Stimulated activated CD4-positive, alpha-beta T cell treated with anti-CD3 and anti-CD28 coated beads, Interleukin-4, amount 100 ng/mL, for 24 hours (primary cell): ENCODE results near the gene MICU2.

Experiments
- DNase-seq: peaks from one replicate; pipeline ENCODE4 v3.0.0-alpha.2; 2020

MICU2 gene

DNA sequence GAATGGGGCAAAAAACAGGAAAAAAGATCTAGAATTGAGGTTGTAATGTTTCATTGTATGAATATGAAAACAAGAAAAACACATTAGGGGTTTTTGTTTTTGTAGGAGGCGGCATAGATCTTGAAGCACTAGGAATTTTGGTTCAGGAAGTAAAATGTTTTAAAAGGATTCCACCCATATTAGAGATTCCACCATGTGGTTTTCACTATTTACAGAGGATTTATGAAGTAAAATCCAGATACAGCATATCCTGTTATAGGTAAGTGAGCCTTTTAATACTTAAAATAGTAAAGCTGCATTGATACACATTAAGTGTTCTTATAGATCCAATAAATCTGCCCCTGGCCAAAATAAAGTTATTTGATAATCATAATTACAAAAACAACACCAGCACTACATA is 61.4 kb downstream of the MICU2 start:
- DNase-seq, result no peak

DNA sequence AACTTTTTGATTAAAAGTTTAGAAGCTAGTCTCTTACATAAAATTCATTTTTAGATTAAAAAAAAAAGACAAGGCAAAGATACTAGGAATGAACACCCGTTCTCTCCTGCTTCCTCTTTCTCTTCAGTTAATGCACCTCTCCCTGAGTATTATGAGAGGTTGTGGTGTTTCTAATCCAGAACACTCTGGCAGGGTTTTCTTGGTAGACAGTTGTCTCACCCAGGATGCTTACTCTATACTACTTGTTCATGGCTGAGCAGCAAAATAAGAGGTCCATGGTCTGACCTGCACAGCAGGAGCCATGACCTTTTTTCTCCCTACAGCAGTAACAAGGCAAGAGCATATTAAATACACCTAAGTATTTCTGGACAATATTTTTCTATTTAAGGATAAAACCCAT is 62.0 kb downstream of the MICU2 start:
- no peak for DNase-seq

DNA sequence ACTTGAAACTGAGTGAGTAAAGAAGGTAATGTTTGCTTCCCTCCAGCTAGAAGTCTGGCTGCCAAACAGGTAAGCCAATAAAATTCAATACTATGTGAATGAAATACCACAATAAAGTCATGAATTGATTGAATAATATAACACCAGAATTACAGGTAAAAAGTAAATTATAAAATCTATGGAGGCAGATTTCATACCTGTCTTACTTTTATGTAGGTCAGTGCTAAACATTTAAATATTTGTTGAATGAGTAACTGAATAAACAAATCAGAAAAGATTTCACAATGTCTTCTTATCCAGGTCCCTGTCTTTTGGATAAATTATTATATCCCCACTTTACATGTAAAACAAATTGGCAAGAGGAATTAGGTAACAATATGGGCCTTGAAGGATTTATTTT is 62.7 kb downstream of the MICU2 start:
- no peak for DNase-seq

DNA sequence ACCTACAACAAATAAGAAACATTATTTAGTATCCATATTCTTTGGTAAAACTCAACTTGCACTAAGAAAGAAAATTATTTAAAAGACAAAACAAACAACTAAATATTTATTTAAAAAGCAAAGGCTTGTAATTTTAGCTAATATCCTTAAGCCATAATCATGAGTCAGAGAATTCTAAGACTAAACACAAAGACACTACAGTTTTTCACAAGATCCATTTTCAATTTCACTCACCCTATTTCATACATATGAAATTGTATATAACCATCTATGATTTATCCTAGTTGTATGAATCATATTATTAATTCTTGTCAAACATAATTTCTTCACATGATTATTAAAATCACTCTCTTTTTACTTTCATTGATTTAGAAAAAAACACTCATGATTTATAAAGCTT is 64.3 kb downstream of the MICU2 start:
- DNase-seq, result no peak

DNA sequence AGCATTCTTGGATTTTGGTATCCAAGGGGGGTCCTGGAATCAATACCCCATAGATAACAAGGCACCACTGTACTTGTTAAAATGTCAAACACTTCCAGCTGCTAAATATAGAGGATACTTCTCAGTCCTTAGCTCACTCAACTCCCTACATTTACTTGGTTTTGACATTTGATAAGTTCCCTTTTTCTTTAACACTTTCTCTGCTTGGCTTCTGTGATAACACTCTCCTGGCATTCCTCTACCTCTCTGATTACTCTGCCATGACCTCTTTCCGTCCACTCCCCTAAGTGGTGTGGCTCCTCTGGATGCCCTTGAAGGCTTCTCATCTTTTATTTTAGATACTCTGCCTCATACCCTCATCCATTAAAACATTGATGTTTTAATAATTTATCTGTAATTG is 65.2 kb downstream of the MICU2 start:
- no peak for DNase-seq

DNA sequence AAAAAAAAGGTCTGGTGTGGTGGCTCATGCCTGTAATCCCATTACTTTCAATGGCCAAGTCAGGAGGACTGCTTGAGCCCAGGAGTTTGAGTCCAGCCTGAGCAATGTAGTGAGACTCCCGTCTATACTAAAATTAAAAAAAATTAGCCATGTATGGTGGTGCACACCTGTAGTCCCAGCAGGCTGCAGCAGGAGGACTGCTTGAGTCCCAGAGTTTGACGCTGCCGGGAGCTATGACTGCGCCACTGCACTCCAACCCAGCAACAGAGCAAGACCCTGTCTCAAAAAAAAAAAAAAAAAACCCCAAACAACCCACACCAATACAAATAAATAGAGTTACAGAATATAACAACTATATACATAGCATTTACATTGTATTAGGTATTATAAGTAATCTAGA is 65.7 kb downstream of the MICU2 start:
- DNase-seq, result no peak

DNA sequence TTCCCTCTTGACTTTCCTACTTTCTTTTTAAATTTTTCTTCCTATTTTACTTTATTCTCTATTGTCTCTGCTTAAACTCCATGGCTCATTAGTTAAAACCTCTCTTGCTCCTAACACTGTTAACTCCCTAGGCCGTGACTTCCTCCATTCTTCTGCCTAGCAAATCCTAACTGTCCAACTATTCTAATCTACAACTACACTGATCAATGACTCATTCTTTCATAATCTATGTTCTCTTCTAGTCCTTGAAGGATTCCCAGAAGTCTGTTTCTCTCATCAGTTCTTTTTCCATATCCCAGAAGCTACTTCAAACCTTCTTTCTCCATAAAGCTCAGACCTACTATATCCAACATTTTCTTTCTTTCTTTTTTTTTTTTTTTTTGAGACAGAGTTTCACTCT is 66.9 kb downstream of the MICU2 start:
- DNase-seq, result no peak

DNA sequence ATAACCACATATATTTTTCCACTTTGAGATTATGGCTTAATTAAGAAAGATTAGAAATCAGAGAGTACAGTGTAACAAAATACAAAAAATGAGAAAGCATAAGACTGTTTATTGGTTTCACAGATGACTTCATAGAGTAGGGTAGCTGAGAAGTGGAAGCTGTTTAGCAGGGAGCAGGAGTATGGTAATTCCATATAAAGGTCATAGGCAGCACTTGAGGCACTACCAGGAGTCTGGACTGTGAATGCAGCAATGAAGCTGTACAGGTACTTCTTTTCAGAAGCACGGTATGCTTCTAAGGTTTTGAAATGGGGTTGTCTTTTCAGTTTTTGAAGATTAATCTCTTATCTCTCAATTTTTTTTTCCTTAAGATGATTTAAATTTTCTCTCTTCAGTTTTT is 69.2 kb downstream of the MICU2 start:
- DNase-seq, result no peak

DNA sequence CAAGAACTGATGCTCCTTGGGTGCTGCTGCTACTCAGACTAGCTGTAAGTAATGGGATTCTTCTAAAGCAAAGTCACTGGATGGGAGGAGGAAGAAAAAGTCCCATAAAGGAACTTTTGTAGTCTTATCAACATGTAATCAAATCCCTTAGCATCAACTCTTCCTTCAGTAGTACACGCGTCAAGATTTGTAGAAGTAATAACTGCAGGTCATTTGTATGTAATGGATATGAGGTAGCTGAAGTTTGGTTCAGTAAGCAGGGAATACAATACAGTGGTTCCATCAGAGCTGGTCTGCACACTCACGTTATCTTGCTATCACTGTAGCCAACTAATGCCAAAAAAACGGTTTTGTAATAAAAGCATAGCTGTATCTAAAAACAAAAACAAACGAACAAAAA is 72.5 kb downstream of the MICU2 start:
- DNase-seq, result no peak

DNA sequence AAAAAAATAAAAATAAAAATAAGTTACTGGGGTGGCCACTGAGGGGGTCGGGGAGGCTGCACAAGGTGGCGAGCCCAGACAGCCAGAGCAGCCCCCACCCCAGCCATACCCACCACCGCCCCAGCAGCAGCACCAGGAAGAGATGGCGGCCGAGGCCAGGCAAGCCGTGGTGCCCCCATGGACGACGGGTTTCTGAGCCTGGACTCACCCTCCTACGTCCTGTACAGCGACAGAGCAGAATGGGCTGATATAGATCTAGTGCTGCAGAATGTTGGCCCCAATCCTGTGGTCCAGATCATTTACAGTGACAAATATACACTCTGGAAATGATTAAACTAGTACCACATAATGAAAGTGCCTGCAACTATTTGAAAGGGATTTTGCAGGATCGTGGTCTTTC is 73.3 kb downstream of the MICU2 start:
- no peak for DNase-seq

DNA sequence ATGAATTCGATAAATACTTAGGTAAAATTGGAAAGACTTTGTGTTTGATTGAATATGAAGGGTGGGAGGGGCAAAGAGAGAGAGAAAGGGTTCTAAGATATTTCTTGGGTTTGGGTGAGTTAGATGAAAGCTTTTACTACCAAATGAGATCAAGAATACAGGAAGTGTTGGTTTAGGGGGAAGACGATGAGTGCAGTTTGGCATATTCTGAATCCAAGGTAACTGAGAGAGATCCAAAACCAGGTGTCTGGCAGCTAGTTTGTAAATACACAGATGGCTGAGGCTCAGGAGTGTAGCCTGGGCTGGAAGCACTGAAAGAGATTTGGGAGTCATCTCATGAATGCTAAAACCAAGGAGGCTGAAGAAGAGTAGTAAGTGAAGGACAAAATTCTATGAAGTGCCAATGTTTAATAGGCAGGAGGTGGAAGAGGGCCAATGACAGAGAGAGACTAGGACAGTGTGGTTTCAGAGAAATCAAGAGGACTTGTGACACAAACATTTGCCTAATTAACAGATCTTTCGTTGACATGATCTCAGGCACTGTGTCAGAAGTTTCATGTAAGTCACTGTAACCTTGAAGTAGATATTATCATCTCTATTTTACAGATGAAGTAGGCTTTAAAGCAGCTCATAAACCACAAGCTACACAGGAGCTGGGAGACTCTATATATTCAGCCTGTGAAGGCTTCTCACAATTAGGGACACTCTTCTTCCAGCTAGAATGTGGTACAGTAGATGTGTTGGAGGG is 74.7 kb downstream of the MICU2 start:
- DNase-seq, result no peak

DNA sequence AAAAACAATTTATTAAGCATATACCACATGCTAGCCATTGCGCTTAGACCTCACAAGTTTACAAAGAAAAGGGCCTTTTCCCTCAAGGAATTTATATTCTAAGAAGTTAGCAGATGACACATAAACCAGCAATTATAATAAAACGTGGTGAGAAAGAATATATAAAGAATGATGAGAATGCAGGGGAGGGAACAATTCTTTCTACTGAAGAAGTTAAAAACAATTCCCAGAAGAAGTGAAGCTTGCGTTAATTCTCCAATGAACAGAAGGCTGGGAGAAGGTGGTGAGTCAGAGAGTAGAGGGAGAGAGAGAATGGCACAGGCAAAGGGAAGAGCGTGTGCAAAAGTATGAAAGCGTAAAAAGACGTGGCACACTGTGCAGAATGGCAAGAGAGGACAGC is 75.4 kb downstream of the MICU2 start:
- DNase-seq, result no peak

DNA sequence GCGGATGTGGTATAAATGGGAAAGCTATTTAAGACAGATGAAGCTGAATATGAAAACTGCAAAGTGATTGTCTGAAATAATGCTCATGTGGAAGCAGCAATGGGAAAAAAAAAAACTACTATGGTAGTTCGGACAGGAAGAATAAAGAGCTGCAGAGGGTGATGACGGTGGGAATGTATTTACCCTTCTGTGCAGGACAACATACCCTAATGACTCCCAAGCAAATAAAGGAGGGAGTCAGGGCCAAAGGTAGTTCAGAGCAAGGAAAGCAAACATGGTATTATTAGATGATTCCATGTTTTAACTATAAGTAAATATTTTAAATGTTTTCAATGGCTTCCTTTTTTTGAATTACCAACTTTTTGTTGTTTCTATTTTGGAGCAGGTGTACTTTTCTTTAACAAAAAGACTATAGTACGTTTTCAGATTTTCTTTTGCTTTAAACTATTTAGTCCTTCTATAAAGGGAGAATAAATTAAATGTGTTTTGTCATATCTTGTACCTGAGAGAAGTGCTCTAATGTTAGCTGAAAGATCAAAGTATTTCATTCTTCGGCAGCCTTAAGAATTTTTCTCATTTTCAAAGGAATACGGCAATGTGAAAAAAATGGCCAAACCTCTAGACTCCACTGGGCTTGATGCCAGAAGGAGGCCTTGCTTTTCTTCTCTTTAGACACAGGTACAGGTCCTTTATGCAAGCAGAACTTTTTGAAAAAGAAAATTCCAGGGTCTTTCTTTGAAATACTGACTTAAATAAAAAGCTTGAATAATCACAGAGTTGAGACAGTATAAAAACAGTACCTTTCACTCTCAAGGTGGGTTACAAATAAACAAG is 77.0 kb downstream of the MICU2 start:
- no peak for DNase-seq

DNA sequence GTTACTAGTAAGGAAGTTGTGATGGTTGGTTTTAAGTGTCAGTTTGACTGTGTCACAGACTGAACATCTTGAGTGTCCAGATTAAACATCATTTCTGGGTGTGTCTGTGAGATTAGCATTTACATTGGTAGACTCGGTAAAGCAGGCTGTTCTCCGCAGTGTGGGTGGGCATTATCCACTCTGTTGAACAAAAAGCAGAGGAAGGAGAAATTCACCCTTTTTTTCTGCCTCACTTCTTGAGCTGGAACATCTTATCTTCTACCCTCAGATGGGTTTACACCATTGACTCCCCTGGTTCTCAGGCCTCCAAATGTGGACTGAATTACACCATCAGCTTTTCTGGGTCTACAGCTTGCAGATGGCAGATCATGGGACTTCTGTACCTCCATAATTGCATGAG is 81.1 kb downstream of the MICU2 start:
- DNase-seq, result no peak

DNA sequence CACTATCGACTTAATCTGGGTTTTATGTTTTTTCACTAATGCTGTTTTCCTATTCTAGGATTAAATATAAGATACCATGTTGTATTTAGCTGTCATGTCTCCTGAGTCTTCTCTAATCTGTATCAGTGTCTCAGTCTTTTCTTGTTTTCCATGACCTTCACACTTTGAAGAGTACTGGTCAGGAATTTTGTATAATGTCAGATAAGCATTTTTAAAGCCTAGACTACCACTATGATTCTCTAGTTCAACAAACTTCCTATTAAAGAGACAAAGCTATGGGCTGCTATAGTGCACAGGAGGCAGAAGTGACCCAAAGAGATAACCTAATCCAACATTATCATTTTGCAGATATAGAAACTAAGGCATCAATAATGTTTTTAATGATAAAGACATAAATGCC is 81.8 kb downstream of the MICU2 start:
- no peak for DNase-seq

DNA sequence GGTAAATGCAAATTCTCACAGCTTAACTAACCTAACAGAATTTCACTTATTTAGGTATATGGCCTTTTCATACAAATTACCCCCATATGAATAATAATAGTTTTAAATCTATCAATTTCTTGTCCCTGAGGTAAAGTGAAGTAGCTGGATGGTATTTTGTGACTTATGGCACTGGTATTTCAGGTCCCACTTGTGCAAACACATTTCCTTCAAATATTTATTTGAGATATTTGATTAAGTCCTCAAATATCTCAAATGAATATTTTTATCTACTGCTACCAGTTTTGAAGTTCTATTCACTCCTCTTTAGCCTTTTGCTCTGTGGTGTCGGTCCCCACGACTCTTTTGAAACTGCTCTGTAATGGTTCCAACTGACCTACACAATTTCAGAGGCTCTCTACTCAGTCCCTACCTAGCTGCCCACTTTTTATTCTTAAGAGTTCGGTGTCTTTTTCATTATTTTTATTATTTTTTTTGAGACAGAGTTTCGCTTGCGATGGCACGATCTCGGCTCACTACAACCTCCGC is 85.3 kb downstream of the MICU2 start:
- no peak for DNase-seq

DNA sequence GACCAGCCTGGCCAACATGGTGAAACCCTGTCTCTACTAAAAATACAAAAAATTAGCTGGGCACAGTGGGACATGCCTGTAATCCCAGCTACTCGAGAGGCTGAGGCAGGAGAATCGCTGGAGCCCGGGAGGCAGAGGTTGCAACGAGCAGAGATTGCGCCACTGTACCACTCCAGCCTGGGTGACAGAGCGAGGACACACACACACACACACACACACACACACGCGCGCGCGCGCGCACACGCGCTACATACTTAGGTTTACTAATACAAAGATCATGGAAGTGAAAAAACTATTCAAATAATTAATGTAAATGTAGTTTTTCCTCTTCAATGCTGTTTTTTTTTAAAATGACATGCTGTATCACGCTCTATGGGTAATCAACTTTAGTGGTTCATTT is 86.4 kb downstream of the MICU2 start:
- DNase-seq, result no peak

DNA sequence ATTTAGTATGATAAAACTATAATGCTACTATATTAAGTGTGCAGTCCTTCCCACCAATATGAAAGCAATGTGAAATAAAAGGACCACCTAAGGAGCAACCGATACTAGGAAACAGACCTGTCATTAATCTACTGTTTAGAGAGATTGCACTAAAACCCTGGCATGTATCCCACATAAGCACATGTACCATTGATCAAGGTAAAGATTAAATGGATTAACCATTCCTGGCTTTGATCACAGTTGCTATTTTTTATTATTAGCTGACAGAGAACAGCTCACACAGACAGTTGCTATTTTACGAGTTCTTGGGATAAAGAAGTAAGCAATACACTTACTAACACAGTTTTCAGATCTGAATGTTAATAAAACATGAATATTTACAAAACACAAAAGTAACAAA is 87.2 kb downstream of the MICU2 start:
- no peak for DNase-seq

DNA sequence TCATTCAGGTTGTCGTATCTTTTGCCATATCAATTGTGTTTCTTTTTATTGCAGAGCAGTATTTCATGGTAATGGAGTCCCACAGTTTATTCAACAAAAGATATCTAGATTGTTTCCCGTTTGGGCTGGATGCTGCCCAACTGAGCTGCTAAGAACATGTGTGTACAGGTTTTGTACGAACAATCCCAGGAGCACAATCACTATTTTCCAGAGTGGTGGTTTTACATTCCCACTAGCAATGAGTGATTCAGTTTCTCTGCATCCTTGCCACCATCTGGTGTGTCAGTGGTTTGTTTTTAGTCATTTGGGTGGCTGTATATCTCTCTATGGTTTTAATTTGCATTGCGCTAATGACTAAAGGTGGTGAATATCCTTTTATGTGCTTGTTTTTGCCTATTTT is 92.1 kb downstream of the MICU2 start:
- DNase-seq, result no peak

DNA sequence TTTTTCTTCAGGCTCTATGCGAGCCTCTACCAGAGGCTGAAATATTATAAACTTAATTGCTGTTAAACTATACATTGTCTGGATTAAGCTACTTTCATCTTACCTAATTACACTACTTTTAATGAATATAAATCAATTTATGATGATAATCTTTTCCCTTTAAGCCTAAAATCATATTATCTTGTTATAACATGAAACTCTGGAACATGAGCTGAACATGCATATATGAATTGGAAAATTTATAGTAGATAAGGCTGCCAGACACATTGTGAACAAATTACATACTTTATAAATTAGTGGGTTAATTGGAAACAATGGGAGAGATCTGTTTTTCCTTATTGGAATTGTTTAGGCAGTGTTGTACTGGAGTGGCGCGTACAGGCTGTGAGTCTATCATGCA is 99.6 kb downstream of the MICU2 start:
- DNase-seq, result no peak

DNA sequence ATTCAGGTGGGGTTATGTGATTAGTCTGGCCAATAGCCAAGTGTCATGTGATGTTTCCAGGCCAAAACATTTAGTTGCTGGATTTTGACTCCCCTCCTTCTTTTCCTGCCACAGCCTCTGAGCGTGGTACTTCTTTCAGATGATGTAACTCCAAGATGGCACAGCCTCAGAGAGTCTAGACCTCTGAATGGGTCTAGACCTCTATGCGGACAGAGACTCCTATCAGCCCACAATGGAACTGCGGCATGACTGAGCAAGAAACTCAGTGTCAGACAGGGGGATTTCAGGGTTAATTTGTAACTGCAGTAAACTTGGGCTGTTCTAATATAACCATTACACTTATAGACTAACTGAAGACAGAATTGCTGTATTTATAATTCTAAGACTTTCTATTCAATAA is 102.3 kb downstream of the MICU2 start:
- DNase-seq, result no peak

DNA sequence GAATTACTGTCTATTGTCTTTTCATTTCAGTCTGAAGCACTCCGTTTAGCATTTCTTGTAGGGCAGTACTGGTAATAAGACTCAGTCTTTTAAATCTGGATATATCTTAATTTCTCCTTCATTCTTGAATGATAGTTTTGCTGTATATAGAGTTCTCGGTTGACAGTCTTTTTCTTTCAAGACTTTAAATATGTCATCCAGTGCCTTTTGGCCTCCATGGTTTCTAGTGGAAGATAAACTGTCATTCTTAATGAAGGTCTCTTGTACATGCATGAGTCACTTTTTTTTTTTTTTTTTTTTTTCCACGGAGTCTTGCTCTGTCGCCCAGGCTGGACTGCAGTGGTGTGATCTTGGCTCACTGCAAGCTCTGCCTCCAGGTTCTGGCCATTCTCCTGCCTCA is 117.6 kb downstream of the MICU2 start:
- no peak for DNase-seq

DNA sequence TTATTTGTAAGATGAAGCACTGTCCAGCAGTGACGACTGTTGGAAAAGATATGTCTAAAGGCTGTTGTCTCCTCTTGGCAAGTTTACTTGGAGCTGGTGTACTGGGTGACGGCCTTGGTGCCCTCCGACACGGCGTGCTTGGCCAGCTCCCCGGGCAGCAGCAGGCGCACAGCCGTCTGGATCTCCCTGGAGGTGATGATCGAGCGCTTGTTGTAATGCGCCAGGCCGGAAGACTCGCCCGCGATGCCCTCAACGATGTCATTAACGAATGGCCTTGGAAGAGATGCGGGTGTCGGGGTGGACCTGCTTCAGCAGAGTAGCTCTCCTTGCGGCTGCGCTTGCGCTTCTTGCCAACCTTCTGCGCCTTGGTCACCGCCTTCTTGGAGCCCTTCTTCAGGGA is 120.2 kb downstream of the MICU2 start:
- DNase-seq, result no peak

DNA sequence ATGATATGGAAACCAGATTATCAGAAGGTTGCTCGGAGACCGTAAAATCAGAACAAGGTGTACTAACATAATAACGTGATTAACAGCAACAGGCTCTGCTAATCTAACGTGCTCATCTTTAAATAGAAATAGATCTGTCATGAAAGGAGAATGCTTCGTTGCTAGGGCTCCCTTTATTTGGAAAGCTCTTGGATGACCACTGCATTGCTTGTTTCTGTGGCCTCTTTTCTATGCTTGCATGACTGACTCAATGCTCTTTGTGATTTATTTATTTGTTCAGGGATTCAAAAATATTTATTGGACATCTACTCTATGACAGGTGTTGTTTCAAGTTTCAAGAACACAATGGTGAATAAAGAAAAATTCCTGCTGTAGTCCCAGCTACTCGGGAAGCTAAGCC is 122.6 kb downstream of the MICU2 start:
- DNase-seq, result no peak
